SKM-1 (cell line): Measurements from ENCODE around the gene NFIC.

Experiments
- DNase-seq: peaks from one replicate; lab custom pipeline; 2025; ENCODE audit not compliant: unreplicated experiment; lab: John Stamatoyannopoulos, UW

NFIC gene

DNA sequence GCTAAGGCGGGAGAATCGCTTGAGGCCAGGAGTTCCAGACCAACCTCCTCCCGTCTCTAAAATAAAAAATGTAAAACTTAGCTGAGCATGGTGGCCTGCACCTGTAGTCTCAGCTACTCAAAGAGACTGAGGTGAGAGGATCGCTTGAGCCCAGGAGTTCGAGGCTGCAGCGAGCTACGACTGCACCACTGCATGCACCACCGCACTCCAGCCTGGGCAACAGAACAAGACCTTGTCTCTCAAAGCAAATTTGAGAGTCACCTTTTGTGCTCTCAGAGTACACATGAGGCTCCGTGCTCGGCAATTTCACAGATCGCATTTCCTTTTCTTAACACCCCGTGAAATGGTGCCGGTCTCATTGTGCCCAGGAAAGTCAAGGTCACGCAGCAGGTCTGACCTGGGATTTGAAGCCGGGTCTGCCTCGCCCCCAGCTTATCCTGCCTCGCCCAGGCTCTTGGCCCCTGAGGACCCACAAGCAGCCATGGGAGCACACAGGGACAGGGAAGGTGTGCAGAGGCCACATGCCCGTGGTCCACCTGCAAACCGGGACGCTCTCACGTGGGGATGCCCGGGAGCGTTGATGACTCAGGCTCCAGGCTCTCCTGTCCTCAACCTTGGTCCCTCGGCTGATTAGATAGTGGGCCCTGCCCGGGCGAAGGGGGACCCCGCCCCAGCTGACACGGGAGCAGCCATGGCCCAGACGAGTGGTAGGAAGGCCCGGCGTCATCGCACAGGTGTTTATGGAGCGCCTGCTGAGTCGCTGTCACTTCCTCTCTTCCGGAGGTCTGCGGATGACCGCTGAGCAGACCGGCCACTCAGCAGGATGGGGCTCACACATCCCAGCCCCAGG, 115.1 kb downstream of the NFIC start:
- DNase-seq: no peak

DNA sequence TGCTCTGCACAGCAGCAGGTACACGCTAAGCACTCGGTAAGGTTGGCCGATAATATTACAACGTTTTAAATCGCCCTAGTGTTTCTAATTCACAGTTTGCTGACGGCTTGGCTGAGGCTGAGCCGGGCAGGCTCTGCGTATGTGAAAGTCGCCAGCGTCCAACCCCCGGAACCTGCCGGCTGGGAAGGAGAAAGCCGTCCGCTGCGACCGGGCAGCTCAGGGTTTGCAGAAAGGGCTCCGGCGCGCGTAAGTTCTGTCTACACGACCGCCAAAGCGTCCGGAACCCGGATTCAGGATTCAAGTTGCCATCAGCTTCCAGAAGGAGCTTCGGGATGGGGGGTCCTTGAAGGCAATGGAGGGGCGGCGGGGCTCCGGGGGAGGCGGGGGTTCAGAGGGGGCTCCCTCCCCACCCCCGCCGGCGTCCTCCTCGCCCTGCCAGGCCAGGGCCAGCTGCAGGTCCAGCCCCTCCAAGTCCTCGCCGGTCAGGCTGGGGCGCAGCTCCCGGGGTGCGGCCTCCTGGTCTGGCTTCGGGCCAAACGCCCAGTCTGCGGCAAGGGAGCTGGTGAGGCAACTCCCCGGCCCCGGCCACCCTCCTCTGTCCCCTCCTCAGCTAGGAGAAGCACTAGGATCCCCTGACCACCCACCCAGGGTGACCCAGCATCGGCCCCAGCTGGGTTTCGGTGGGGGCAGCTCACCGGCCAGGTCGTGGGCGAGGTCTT, 116.3 kb downstream of the NFIC start:
- DNase-seq: no peak

DNA sequence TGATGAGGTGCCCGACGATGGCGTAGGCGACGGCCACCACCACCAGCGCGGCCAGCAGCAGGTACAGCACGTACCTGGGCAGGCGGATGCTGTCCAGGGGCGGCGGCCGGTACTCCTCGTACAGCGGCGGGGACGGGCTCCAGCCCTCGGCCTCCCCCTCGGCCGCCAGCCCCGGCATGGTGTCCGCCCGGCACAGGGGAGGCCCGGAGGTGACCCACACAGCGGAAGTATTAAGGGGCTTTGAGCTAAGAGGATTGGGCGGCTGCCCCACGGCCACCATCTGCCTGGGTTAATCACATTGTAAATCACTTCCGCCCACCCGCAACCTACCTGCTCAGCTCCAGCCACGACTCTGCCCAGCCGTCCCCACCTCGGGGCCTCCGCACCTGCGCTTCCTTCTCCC, 116.8 kb downstream of the NFIC start, which contains the start of gene SMIM44:
TSS of gene SMIM44 (minus strand) at position 216 of the 403 bp plus-strand sequence. CDS start at position 178, 38 bp downstream.
- DNase-seq: no peak

DNA sequence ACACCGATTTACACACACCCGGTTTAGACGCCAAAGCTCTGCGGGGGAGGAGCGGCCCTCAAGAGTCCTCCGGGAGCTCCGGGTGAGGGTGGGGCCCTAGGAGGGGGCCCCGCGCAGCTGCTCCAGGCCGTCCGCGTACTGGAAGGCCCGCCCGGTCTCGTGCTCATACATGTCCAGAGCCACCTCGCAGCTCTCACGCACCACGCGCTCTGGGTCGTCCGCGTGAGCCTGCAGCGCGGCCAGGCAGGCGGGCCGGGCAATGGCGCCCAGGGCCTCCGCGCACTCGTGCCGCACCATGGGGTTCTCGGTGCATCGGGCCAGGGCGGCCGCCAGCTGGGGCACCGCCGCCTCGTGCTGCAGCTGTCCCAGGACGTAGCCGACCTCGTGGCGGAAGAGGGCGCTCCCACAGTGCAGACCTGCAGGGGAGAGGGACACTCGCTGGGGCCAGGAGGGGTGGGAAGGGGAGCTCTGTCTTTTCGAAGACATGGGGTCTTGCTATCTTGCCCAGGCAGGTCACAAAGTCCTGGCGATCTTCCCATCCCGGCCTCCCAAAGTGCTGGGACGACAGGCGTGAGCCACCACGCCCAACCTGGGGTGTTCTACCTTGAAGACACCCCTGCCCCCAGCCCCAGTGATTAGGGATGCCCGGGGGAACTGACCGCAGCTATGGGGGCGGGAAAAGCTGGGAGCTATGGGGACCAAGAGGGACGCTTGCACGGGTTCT, 125.2 kb downstream of the NFIC start:
- no peak for DNase-seq

DNA sequence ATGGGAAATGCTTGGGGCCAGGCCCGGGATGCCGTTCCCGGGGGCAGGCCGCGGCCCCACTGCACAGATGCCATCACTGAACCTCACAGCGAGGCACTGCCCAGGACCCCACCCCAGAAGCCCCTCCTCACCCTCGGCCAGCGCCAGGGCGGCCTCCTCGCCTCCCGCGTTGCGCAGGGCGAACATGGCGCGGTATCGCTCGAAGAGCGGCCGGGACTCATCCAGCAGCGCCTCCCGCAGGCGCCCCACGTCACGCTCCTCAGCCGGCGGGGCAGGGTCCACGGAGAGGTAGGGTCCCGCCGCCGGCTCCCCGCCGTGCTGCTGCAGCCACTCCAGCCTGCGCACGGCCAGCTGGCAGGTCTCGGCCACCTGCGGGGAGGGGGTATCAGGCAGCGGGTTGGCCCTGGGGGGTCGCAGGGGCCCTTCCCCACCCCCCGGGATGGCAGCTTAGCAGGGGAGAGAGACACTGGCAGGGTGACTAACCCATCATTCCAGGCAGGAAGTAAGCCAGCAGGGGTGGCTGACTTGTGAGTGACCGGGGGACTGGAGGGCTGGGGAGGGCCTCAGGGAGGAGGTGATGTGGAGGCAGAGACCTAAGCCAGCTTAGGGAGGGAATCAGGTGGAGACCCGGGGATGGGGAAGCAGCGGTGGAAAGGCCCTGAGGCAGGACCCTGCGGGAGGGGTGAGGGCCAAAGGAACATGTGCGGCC, 125.9 kb downstream of the NFIC start:
- DNase-seq: no peak

DNA sequence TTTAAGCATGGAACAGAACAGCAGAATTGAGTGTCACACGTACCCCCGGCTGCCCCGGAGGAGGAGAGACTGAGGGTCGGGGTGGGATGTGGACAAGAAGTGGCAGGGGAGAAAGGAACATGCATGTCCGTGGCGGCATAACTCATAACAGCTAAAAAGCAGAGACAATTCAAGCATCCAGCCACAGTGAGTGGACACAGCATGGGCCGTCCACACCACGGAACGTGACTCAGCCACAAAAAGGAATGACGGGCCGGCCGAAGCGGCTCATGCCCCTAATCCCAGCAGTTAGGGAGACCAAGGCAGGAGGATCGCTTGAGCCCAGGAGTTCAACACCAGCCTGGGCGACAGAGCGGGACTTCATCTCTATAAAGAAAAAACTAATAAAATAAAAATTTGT, 126.5 kb downstream of the NFIC start:
- no peak for DNase-seq

DNA sequence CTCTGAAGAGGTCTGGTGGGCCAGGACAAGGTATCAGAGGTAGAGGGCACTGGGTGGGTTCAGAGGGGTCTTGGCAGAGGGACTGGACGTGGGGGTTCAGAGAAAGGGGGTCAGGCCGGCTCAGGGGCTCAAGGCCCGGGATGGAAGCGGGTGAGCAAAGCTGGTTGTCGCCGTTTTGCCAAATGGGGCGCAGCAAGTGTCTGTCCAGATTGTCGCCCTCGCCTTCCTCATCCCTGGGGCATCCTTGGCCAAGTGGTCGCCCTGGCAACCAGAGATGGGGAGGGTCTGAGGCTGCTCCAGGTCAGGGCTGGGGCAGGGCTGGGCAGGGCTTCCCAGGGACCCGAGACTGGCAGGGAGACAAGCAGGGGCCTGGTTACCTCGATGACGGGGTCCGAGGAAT, 127.3 kb downstream of the NFIC start:
- DNase-seq: no peak

DNA sequence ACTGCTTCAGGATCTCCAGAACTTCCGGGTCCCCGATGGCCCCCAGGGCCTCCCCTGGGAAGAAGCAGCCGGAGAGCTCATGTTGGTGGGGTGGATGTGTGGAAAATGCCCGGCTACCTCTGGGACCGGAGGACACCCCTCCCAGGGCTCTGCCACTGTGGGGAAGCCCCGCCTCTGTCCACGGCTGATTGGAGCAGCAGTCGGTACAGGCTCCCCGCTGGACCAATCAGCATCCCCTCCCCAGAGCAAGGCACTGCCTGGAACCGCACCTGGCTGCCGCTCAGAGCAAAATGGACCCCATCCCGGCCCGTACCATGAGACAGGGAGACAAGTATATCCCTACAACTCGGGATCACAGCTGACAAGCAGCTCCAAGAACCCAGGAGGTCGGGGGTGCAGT, 127.7 kb downstream of the NFIC start:
- no peak for DNase-seq

DNA sequence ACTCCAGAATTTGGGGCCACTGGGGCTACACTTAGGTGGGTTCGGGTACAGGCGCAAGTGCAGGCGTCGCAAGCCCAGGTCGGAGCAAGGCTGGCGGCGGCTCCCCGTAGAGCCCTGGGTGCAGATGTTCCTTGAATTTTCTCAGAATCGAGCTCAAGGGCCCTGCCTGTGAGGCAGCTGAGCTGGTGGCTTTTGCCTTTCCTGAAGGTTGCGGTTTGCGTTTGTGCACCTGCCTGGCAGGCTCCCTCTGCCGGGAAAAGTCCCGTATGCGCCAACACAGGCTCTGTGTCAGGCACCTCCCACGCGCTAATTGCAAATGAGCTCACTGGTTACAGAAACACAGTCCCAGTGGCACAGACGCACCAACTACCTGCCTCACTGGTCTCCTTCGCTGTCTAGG, 128.2 kb downstream of the NFIC start:
- DNase-seq: no peak

DNA sequence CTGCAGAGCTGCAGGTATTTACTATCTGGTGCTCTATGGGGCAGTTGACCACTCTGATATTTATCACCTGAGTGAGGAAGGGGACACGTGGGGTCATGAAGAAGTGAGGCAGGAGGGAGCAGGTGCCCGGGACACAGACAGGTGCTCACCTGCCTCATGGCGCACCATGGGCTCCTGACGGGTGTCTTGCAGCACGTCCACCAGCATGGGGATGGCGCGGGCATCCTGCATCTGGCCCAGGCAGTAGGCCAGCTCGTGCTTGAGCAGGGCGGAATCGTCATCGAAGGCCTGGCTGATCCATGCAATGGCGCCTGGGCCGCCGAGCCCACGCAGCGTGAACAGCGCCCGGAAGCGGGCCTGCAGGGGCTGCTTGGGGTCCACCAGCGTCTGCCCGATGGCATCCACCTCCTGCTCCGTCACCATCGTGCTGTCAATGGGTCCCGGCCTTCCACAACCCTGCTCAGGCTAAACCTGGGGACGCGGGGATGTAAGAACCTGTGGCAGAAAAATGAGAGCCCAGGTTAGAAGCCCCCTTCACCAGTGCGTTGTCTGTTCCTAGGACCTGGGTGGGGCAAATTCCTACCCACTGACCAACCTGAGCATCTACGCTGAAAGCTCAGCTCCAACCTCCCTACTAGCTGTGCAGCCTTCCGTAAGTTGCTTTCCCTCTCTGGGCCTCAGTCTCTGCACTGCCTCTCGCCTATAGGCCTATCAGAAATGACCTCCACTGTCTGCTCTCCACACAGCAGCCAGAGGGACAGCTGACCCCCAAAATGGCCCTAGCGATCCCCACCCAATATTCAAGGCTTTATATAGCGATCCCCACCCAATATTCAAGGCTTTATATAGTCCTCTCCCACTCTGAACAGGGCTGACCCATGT, 130.2 kb downstream of the NFIC start:
- DNase-seq: no peak

DNA sequence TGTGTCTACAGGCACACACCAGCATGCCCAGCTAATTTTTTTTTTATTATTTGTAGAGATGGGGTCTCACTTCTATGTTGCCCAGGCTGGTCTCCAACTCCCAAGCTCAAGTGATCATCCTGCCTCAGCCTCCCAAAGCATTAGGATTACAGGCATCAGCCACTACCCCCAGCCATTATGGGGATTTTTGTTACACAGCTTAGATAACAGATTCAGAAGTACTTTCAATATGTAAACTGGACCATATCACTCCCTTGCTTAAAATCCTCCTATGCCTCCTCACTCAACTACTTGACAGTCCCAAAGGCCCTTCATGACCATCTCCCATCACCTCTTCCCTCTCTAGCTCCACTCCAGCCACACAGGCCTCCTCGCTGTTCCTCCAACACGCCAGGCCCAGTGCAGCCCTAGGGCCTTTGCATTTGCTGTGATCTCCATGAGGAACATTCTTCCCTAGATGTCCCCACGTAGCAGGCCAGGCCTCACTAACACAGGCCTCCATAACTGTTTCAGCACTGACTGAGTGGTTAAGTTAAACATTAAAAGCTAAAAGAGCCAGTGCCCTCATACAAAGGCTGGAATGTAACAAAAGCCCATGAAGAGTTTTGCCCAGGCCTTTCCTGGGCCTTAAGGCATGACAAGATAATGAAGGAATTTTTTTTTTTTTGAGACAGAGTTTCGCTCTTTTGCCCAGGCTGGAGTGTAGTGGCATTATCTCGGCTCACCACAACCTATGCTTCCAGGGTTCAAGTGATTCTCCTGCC, 131.6 kb downstream of the NFIC start:
- DNase-seq: no peak

DNA sequence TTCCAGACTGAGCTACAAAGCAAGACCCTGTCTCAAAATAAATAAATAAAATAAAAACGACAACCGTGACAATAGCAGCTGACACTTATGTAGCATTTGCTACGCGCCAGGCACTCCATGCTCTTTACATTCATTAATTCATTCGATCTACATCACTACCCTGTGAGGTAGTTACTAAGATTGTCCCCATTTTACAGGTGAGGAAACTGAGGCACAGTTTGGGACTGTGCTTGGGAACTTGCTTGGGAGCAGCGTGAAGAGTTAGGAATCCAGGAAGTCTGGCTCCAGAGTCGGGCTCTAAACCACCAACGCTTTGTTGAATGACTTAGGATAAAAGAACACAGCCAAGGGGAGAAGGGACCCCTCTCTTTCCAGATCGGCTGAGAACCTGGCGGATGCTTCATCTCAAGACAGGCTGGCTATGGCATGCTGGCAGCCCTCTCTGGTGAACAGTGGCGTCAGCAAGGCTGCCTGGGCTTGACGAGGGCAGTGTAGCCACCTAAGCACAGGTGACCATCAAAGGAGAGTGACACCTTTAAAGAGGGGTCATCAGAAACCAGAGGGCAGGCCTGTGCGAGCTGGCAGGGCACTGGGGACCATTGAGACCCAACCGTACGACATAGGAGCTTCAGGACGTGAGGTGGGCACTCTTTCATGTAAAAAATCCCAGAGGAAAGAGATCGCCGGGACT, 133.5 kb downstream of the NFIC start:
- DNase-seq: no peak

DNA sequence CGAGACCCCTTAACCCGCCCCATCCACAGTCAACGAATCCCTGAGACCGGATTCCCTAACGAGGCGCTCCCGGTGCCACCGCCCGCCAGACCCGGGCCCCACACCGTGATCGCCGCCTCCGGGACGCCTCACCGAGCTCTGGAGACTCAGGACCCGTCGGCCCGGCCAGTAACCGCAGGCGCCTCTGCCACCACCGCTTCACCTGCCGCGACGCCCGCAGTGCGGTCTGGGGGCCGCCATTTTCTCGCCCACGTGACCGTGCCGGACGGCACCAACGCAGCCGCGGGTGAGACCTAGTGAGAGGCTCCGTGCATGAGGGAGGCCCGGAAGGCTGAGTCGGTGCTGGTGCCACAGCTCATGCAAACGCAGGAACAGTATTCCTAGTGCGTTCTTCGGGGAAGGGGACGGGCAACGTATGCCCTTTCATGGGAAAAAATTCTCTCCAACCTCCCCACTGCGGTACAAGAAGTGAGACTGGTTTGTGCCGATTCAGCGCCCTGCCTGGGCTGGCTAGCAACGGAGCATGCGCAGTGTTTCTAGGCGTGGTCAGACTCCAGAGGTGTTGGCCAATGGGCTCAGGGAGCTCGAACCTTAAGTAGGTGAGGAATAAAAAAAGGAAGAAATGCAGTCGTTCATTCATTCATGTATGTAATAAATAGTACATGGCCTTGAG, 134.2 kb downstream of the NFIC start, which contains the start of gene DOHH:
TSS of gene DOHH (minus strand) at position 246 of the 673 bp plus-strand sequence. CDS start 3,860 bp downstream, outside the sequence.
- peak; percentile 96 for DNase-seq

DNA sequence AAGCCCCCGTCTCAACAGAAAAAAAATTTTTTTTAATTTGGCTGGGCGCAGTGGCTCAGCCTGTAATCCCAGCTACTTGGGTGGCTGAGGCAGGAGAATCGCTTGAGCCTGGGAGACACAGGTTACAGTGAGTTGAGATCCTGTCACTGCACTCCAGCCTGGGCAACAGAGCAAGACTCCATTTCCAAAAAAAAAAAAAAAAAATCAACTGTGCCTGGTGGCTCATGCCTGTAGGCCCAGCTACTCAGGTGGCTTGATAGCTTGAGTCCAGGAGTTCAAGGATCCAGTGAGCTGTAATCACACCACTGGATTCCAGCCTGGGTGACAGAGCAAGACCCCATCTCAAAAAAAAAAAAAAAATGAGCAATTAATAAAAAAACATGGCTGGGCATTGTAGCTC, 135.4 kb downstream of the NFIC start:
- no peak for DNase-seq

DNA sequence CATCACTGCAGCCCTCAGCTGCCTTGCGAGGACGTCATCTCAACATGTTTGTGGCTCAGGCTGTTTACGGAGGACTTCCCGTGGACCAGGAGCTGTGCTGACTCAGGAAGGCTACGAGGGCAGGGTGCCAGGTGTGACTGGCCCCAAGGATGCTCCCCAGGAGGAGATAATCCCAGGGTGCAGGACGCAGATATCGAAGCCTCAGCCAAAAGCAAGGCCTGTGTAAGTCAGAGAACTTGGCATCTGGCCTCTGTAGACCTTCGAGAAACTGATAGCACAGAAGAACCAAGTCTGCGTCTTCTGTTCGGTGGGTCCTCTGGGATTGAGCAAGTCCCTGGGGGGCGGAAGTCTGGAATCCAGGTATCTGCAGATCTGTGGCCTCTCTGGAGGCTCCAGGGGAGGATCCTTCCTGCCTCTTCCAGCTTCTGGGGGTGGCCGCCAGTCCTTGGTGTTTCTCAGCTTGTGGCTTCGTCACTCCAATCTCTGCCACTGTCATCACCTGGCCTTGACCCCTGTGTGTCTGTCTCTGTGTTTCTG, 136.7 kb downstream of the NFIC start:
- no peak for DNase-seq

DNA sequence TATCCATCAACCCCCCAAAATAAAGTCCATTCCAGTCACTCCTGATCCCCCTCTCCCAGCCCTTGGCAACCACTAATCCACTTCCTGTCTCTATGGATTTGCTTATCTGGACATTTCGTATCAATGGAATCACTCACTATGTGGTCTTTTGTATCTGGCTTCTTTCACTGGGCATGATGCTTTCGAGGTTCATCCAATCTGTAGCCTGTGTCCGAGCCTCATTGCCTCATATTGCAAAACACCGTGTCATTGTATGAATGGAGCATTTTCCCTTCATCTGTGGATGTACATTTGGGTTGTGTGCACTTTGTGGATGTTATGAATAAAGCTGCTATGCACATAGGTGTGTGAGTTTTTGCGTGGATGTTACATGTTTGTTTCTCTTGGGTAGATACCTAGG, 138.4 kb downstream of the NFIC start:
- no peak for DNase-seq

DNA sequence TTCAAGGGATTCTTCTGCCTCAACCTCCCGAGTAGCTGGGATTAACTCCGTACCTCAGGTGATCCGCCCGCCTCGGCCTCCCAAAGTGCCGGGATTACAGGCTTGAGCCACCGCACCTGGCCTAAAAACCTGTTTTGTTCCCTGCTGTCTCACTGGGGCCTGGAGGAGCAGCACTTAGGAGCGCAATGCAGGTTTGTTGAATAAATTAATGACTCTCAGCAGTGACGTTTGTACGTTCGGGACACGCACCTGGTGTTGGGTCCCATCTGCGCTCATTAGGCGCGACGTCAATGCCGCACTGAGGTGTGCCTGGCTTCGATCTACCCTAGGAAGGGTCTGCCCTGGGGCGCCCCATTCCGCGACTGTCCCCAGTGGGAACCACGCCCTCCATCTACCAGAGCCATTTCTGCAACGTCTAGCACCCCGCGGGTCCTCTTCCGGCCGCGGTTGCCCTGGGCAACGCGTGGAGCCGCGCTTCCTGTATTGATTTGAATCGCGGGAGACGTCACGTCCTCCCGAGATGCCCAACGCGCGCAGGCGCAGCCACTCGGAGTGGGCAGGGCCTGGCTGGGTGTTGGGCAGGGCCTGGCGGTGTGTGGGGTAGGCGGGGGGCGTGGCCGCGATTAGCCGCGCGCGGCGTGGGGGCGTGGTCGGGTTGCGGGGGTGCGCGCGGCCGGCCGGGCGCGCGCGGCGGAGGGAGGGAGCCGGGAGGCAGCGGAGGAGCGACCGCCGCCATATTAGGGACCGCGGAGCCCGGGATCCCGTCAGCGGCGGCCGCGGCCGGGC, 139.4 kb downstream of the NFIC start, which contains the start of gene FZR1:
TSS of gene FZR1 (plus strand) at position 714 of the 786 bp plus-strand sequence. CDS start 16,679 bp downstream, outside the sequence.
- peak; percentile 94 for DNase-seq
